Measurements from ENCODE around the gene MAD1L1.

MAD1L1 gene

DNA sequence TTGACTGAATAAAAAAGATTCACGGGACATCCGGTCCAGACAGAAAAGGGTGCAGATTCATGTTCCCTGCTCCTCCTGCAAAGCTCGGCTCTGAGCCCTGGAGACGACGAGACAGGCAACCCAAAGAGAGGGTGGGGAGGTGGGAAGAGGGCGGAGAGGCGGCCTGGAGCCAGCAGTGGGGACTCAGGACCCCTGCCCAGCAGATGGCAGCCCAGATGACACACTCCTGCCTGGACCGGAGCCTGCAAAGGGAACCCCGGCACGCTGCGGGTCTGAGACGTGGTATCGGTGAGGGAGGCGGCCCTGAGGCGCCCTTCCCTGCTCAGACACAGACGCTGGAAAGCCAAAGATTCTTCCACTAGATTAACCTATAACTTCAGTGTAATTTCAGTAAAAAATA lies 311.9 kb downstream of the MAD1L1 start:
- no peak overlapping the region for H3K4me3 ChIP-seq (ENCODE audit: low read depth, low read length)
- no peak for TF ChIP-seq CTCF (IDR thresholded peaks at IDR 0.05; ENCODE audit: borderline replicate concordance, insufficient read depth, low read depth, low read length)

DNA sequence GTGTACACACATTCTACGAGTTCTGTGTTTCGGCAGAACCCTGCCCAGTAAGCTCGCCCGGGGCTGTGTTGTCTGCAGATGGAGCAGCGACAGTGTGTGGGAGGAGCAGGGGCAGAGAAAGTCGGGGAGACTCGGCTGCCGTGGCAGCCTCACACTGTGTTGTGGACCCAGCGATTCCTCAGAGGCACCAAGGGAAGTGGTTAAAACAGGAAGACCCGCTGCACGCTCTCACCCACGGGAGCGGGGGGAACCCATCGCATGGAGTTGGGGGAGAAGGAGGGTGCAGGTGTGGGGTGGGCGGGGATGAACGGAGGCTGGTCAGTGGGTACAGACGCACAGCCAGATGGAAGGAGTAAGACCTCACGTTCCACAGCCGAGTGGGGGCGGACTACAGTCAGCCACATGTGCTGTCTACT lies 312.5 kb downstream of the MAD1L1 start:
- TF ChIP-seq CTCF (IDR thresholded peaks at IDR 0.05; ENCODE audit: borderline replicate concordance, insufficient read depth, low read depth, low read length), result no peak
- H3K4me3 ChIP-seq (ENCODE audit: low read depth, low read length), result no peak overlapping the region

DNA sequence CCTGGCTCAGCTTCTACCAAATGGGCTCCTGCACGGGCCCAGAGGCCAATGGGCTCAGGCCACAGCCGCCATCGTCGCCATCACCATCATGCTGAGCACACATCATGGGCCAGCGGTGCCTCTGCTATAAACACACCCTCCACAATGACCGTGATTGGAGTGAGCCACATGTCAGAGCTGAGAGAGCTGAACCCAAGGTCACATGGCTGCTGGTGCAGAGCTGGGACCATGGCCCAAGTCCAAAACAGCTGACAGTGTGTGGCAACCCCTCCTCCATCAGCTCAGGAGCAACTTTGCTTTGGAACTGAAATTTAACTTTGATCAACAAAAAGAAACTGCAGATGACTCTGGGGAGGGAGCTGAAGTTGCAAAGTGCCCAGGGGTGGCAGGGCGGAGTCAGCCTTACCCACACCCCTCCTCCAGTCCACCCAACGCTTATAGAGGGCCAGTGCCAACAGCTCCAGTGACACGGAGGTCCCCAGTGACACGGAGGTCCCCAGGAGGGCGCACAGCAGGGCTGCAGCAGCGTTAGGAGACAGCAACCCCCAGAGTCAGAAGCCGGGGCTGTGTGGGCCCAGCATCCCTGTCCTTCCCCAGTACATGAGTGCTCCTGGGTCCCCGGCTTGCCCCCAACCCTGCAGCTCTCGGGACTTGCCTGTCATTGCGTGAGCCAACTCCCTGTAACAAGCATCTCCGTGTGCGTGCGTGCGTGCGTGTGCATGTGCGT lies 313.0 kb downstream of the MAD1L1 start:
- no peak overlapping the region for H3K4me3 ChIP-seq (ENCODE audit: low read depth, low read length)
- no peak for TF ChIP-seq CTCF (IDR thresholded peaks at IDR 0.05; ENCODE audit: borderline replicate concordance, insufficient read depth, low read depth, low read length)

DNA sequence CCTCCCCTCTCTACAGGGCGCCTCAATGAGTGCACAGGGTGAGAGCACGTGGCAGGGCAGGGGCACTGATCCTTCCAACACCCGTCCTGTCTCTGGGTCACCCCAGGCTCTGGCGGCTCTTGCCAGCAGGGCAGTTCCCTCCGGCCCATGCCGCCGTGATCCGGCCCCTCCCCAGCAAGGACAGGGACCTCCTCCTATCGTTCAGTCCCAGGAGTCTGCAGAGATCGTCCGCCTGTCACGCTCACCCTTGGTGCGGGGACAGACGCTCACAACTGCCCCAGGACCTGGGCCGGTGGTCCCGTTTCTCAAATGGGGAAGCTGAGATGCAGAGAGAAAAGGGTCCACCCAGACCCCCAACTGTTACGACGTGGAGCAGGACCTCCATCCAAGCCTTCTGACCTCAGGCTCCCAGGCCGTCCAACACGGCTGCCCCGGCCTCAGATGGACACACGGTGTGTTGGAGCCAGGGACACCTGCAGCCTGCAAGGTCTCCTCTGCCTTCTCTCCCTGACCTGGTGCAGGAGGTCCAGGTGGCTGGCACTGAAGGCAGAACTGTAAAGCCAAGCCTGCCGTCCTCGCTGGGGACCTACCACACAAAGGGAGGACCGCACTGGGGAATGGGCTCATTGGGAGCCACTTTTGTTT lies 313.7 kb downstream of the MAD1L1 start:
- no peak overlapping the region for H3K4me3 ChIP-seq (ENCODE audit: low read depth, low read length)
- TF ChIP-seq CTCF (IDR thresholded peaks at IDR 0.05; ENCODE audit: borderline replicate concordance, insufficient read depth, low read depth, low read length), result no peak

DNA sequence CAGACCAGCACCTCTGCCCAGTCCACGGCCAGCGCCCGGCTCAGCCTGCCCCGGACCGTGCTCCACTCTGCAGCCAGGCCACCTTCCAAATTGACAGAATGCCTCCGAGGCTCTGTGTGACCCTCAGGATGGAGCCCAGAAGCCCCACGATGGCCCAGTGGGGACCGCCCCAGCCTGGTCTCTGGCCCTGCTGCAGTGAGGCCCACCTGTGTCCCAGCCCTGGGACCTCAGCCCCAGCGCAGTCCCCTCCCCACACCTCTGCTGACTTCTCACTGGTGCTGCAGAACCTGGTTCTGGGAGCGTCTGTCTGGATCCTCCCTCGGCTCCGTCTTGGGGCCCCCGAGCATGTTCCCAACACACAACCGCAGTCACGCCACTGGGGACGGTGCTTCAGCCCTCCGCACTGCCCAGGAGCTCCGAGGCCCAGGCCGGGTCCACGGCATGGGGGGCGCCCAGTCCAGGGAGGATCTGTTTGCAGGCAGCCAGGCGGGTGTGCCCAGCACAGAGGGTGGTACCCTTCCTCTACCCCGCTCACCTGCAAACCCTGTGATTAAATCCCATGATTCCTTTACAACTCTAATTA lies 314.6 kb downstream of the MAD1L1 start:
- no peak overlapping the region for H3K4me3 ChIP-seq (ENCODE audit: low read depth, low read length)
- TF ChIP-seq CTCF (IDR thresholded peaks at IDR 0.05; ENCODE audit: borderline replicate concordance, insufficient read depth, low read depth, low read length), result no peak

GRCh38 chr7:1917221-1918062 lies 315.3 kb downstream of the MAD1L1 start:
- TF ChIP-seq CTCF (IDR thresholded peaks at IDR 0.05; ENCODE audit: borderline replicate concordance, insufficient read depth, low read depth, low read length), result no peak
- no peak overlapping the region for H3K4me3 ChIP-seq (ENCODE audit: low read depth, low read length)
